Fibroblast of lung (primary cell): Measurements from ENCODE around the gene YRDC. TPM values are rescaled to one million over a fixed set of nuclear protein-coding genes. Genes with fewer than 3 reads are reported as not detected.

ENCODE experiments used
- DNase-seq, 2 donors: peaks; one replicate each; pipeline versions ENCODE4 v3.0.0 to v3.0.0-alpha.2; 2010; ENCODE audit warnings: low read depth in 2 of 2
- H2AFZ ChIP-seq: 2 replicates; pipeline ENCODE4 v1.5.1; 2012; ENCODE audit warnings: low read length, control low read depth, inconsistent platforms
- H3K27ac ChIP-seq: 2 replicates; pipeline ENCODE4 v1.5.1; 2011; ENCODE audit warnings: low read length, control low read depth; ENCODE audit not compliant: insufficient read depth
- H3K27me3 ChIP-seq: 2 replicates; pipeline ENCODE4 v1.5.1; 2011; ENCODE audit warnings: mild to moderate bottlenecking, low read length; ENCODE audit not compliant: control insufficient read depth, insufficient read depth
- H3K36me3 ChIP-seq: 2 replicates; pipeline ENCODE4 v1.5.1; 2011; ENCODE audit warnings: low read length; ENCODE audit not compliant: control insufficient read depth, insufficient read depth
- H3K4me1 ChIP-seq: 2 replicates; pipeline ENCODE4 v1.5.1; 2011; ENCODE audit warnings: low read length; ENCODE audit not compliant: control insufficient read depth, insufficient read depth; ENCODE audit errors: extremely low read depth
- H3K4me2 ChIP-seq: 2 replicates; pipeline ENCODE4 v1.5.1; 2011; ENCODE audit warnings: low read length, control low read depth; ENCODE audit not compliant: insufficient read depth; ENCODE audit errors: extremely low read depth
- H3K4me3 ChIP-seq, 4 experiments: fragments of 200-600 bp in 1 of 4; sonication (generic) in 1 of 4; replicated peaks in 1 of 4; 2 replicates each; pipeline ENCODE4 v1.5.1; 2011 to 2016; ENCODE audit warnings: low read length in 4 of 4, low read depth in 3 of 4, mild to moderate bottlenecking in 3 of 4, control low read depth in 2 of 4, inconsistent platforms in 1 of 4, mixed read lengths in 1 of 4; ENCODE audit not compliant: insufficient read depth in 1 of 4; ENCODE audit errors: control extremely low read depth in 1 of 4
- H3K79me2 ChIP-seq: 2 replicates; pipeline ENCODE4 v1.5.1; 2012; ENCODE audit warnings: mild to moderate bottlenecking, low read length, inconsistent platforms; ENCODE audit not compliant: control insufficient read depth, insufficient read depth
- H3K9ac ChIP-seq: 2 replicates; pipeline ENCODE4 v1.5.1; 2011; ENCODE audit warnings: mild to moderate bottlenecking, low read length, control low read depth; ENCODE audit not compliant: insufficient read depth
- H3K9me3 ChIP-seq: 2 replicates; pipeline ENCODE4 v1.5.1; 2012; ENCODE audit warnings: low read depth, low read length; ENCODE audit not compliant: control insufficient read depth, insufficient read depth
- H4K20me1 ChIP-seq: 2 replicates; pipeline ENCODE4 v1.5.1; 2011; ENCODE audit warnings: low read length; ENCODE audit not compliant: control insufficient read depth, insufficient read depth; ENCODE audit errors: extremely low read depth
- CTCF ChIP-seq, 2 donors: IDR thresholded peaks in 1 of 2; conservative IDR thresholded peaks in 1 of 2; 1 replicate in 1 of 2; 2 replicates in 1 of 2; pipeline ENCODE4 v1.5.1; 2011 to 2012; ENCODE audit warnings: low read length in 2 of 2, control low read depth in 1 of 2, inconsistent platforms in 1 of 2, low read depth in 1 of 2, mild to moderate bottlenecking in 1 of 2
- EZH2 ChIP-seq: IDR thresholded peaks from 2 replicates; pipeline ENCODE4 v1.5.1; 2012; ENCODE audit warnings: low read length, control low read depth, mild to moderate bottlenecking; ENCODE audit errors: missing control alignments
- polyA plus RNA-seq, 2 donors: library from polyadenylated mRNA; depleted of rRNA in 1 of 2; stranded (reverse) in 1 of 2; unstranded in 1 of 2; fragments of >200 nt; gene quantifications; 2 replicates each; pipeline ENCODE4 v1.2.1, GENCODE V29; 2011 to 2012; ENCODE audit warnings: missing spikeins in 1 of 2
- total RNA-seq: library from RNA; depleted of rRNA; stranded (reverse); fragments of >200 nt; gene quantifications from 2 replicates; pipeline ENCODE4 v1.2.1, GENCODE V29; 2014

Gene YRDC
- total and polyA plus RNA-seq, 2 donors (not counting 1 experiment from before 2014, with no cell fraction given), result 9.9 to 14.0 TPM

- peaks cover 21% of the 10 kb centered on the region for H3K27me3 ChIP-seq
- H3K27ac ChIP-seq, result no peak overlapping the region
- H3K4me3 ChIP-seq, result no peak overlapping the region
- H3K4me1 ChIP-seq, result no peaks in the 10 kb centered on the region
- TF ChIP-seq EZH2 (peak; percentile 45), CTCF (conservative IDR thresholded peaks at IDR 0.05 in 1 of 2, IDR thresholded peaks at IDR 0.05 in 1 of 2; ENCODE audit: low read depth in 1 of 2, low read length in 2 of 2) (no peak)
- H3K9me3 ChIP-seq, result no peaks in the 10 kb centered on the region
- H3K4me2 ChIP-seq, result no peak overlapping the region
- peak; percentile 30 to 39 for DNase-seq
- no peaks in the 10 kb centered on the region for H3K36me3 ChIP-seq
- H4K20me1 ChIP-seq, result no peaks in the 10 kb centered on the region
- H3K9ac ChIP-seq, result no peak overlapping the region
- H3K79me2 ChIP-seq, result no peaks in the 10 kb centered on the region
- no peak overlapping the region for H2AFZ ChIP-seq
Observed at GRCh38 chr1:37764414-37764825, 43.6 kb downstream of the YRDC start.

- no peak overlapping the region for H3K4me2 ChIP-seq
- H3K79me2 ChIP-seq, result no peaks in the 10 kb centered on the region
- DNase-seq, result no peak
- H3K4me1 ChIP-seq, result no peaks in the 10 kb centered on the region
- H3K9ac ChIP-seq, result no peak overlapping the region
- H3K27ac ChIP-seq, result no peak overlapping the region
- H3K36me3 ChIP-seq, result no peaks in the 10 kb centered on the region
- no peak overlapping the region for H2AFZ ChIP-seq
- H4K20me1 ChIP-seq, result no peaks in the 10 kb centered on the region
- H3K27me3 ChIP-seq, result peaks cover 21% of the 10 kb centered on the region
- H3K9me3 ChIP-seq, result no peaks in the 10 kb centered on the region
- TF ChIP-seq CTCF (conservative IDR thresholded peaks at IDR 0.05 in 1 of 2, IDR thresholded peaks at IDR 0.05 in 1 of 2; ENCODE audit: low read depth in 1 of 2, low read length in 2 of 2), result no peak
- TF ChIP-seq EZH2, result no peak
- no peak overlapping the region for H3K4me3 ChIP-seq
Observed at GRCh38 chr1:37763791-37764413, 44.1 kb downstream of the YRDC start.

- Histone ChIP-seq H3K27me3 (peaks cover 21% of the 10 kb centered on the region), H3K27ac (no peak overlapping the region), H3K4me2 (no peak overlapping the region), H3K79me2 (no peaks in the 10 kb centered on the region), H3K9me3 (no peaks in the 10 kb centered on the region), H3K36me3 (no peaks in the 10 kb centered on the region), H4K20me1 (no peaks in the 10 kb centered on the region), H2AFZ (no peak overlapping the region), H3K9ac (no peak overlapping the region), H3K4me3 (no peak overlapping the region), H3K4me1 (no peaks in the 10 kb centered on the region)
- DNase-seq, result no peak
- TF ChIP-seq CTCF (conservative IDR thresholded peaks at IDR 0.05 in 1 of 2, IDR thresholded peaks at IDR 0.05 in 1 of 2; ENCODE audit: low read depth in 1 of 2, low read length in 2 of 2), result no peak
- no peak for TF ChIP-seq EZH2
Observed at GRCh38 chr1:37762516-37762915, 45.5 kb downstream of the YRDC start.
